HCT116 (cell line): ENCODE results near the gene DNASE1L1. TPM values are rescaled to one million over a fixed set of nuclear protein-coding genes. Genes with fewer than 3 reads are reported as not detected.
A peak's percentile ranks its signal among the peaks of the same experiment; 100 is the strongest.

Experiments used
- ATAC-seq: fragments of 200-7000 bp; cut with Tn5 transposase; 2 replicates; pipeline ENCODE4 v1.9.1; 2020; ENCODE audit warnings: mild to moderate bottlenecking, moderate library complexity
- BruUV-seq: library from RNA; stranded (reverse); fragments of 400-500 nt; replicated peaks from 2 replicates; lab custom pipeline; 2021; lab: Mats Ljungman, UMichigan
- CTCF ChIA-PET: fragments of 300-600 bp; sonication (Branson Sonifier 250); formaldehyde crosslinking; loops from one replicate; lab custom pipeline; 2021; ENCODE audit warnings: antibody characterized with exemption; lab: Charles Lee
- POLR2A ChIA-PET: fragments of 300-600, 350-600 bp; sonication (Branson Sonifier 250); formaldehyde crosslinking; loops from one replicate; lab custom pipeline; 2021; ENCODE audit warnings: antibody characterized with exemption; lab: Charles Lee
- RAD21 ChIA-PET, 2 experiments: fragments of 300-600 bp; sonication (Branson Sonifier 250); formaldehyde crosslinking; loops; one replicate each; lab custom pipeline; 2023; ENCODE audit warnings: low total read pairs in 2 of 2; ENCODE audit not compliant: uncharacterized antibody in 2 of 2, unreplicated experiment in 2 of 2, low non-redundant PET in 1 of 2; lab: Charles Lee
- DNase-seq: peaks from one replicate; pipeline ENCODE4 v3.0.0-alpha.2; 2010; ENCODE audit warnings: low read depth, low spot score
- H2AFZ ChIP-seq: fragments of 200-600 bp; shearing (Covaris generic), sonication (generic); 2 replicates; pipeline ENCODE4 v1.6.1; 2017; ENCODE audit warnings: low read depth, mixed run types, mixed read lengths, antibody characterized with exemption, low read length; ENCODE audit not compliant: poor library complexity, severe bottlenecking
- H3K27ac ChIP-seq: 2 replicates; pipeline ENCODE4 v1.5.1; 2012; ENCODE audit warnings: low read depth, low read length
- H3K27me3 ChIP-seq: fragments of 200-600 bp; sonication (generic); 2 replicates; pipeline ENCODE4 v1.6.1; 2016; ENCODE audit warnings: mixed run types, low read length, mixed read lengths; ENCODE audit not compliant: insufficient read depth
- H3K36me3 ChIP-seq, 2 experiments: fragments of 200-500 bp in 1 of 2; fragments of 200-600 bp in 1 of 2; sonication (Bioruptor generic) in 1 of 2; sonication (generic) in 1 of 2; 2 replicates each; pipeline versions ENCODE4 v1.5.1 to v1.6.1; 2014 to 2016; ENCODE audit warnings: low read length in 2 of 2, inconsistent platforms in 1 of 2, mixed read lengths in 1 of 2, mixed run types in 1 of 2; ENCODE audit not compliant: insufficient read depth in 2 of 2, control insufficient read depth in 1 of 2
- H3K4me1 ChIP-seq, 2 experiments: fragments of 200-600 bp in 1 of 2; sonication (generic) in 1 of 2; 2 replicates each; pipeline versions ENCODE4 v1.5.1 to v1.6.1; 2012 to 2017; ENCODE audit warnings: low read length in 2 of 2, inconsistent platforms in 1 of 2, mild to moderate bottlenecking in 1 of 2, mixed read lengths in 1 of 2, mixed run types in 1 of 2, moderate library complexity in 1 of 2; ENCODE audit not compliant: insufficient read depth in 2 of 2, control insufficient read depth in 1 of 2
- H3K4me2 ChIP-seq: fragments of 200-600 bp; sonication (generic); 2 replicates; pipeline ENCODE4 v1.6.1; 2017; ENCODE audit warnings: mixed run types, low read length, mixed read lengths
- H3K4me3 ChIP-seq, 2 experiments: fragments of 200-600 bp in 1 of 2; sonication (generic) in 1 of 2; replicated peaks in 1 of 2; 2 replicates each; pipeline ENCODE4 v1.5.1; 2011 to 2016; ENCODE audit warnings: low read length in 2 of 2, control low read depth in 1 of 2, low read depth in 1 of 2, mild to moderate bottlenecking in 1 of 2, mixed read lengths in 1 of 2, mixed run types in 1 of 2
- H3K79me2 ChIP-seq: fragments of 200-600 bp; sonication (generic); 2 replicates; pipeline ENCODE4 v1.6.1; 2017; ENCODE audit warnings: mild to moderate bottlenecking, mixed run types, low read length, moderate library complexity, mixed read lengths; ENCODE audit not compliant: insufficient read depth
- H3K9ac ChIP-seq: fragments of 200-600 bp; sonication (generic); 2 replicates; pipeline ENCODE4 v1.6.1; 2016; ENCODE audit warnings: low read length, mixed read lengths
- H3K9me2 ChIP-seq: fragments of 200-600 bp; sonication (generic), shearing (Covaris generic); 2 replicates; pipeline ENCODE4 v1.6.1; 2017; ENCODE audit warnings: mixed run types, mild to moderate bottlenecking, moderate library complexity; ENCODE audit not compliant: insufficient read depth
- H3K9me3 ChIP-seq, 2 experiments: fragments of 200-500 bp in 1 of 2; fragments of 200-600 bp in 1 of 2; sonication (Bioruptor generic) in 1 of 2; sonication (generic) in 1 of 2; 2 replicates each; pipeline ENCODE4 v1.6.1; 2014 to 2017; ENCODE audit warnings: low read length in 2 of 2, mixed read lengths in 2 of 2, inconsistent platforms in 1 of 2, low read depth in 1 of 2, mild to moderate bottlenecking in 1 of 2, mixed run types in 1 of 2, moderate library complexity in 1 of 2; ENCODE audit not compliant: control insufficient read depth in 1 of 2, insufficient read depth in 1 of 2
- H4K20me1 ChIP-seq: fragments of 200-600 bp; sonication (generic), shearing (Covaris generic); 2 replicates; pipeline ENCODE4 v1.6.1; 2017; ENCODE audit warnings: mixed run types, mild to moderate bottlenecking, moderate library complexity; ENCODE audit not compliant: insufficient read depth
- EZH2 ChIP-seq: fragments of 200-600 bp; sonication (generic); IDR thresholded peaks from 2 replicates; pipeline ENCODE4 v1.6.1; 2017; ENCODE audit warnings: antibody characterized with exemption, mixed run types
- FOSL1 ChIP-seq: IDR thresholded peaks from 2 replicates; pipeline ENCODE4 v1.6.1; 2012; ENCODE audit warnings: low read depth
- RAD21 ChIP-seq: IDR thresholded peaks from 2 replicates; pipeline ENCODE4 v1.6.1; 2012; ENCODE audit warnings: low read depth, mild to moderate bottlenecking
- SIN3A ChIP-seq: IDR thresholded peaks from 2 replicates; pipeline ENCODE4 v1.6.1; 2012; ENCODE audit warnings: low read depth
- SP1 ChIP-seq: IDR thresholded peaks from 2 replicates; pipeline ENCODE4 v1.6.1; 2012; ENCODE audit warnings: low read depth
- TCF7L2 ChIP-seq: IDR thresholded peaks from 2 replicates; pipeline ENCODE4 v1.7.0; 2011; ENCODE audit warnings: borderline replicate concordance, inconsistent platforms; ENCODE audit not compliant: insufficient read depth, insufficient read length; ENCODE audit errors: extremely low read depth
- ZFX ChIP-seq: fragments of 450-650 bp; IDR thresholded peaks from 2 replicates; pipeline ENCODE4 v1.6.1; 2017
- ZNF274 ChIP-seq: fragments of 200-500 bp; sonication (Bioruptor generic); IDR thresholded peaks from 2 replicates; pipeline ENCODE4 v1.6.1; 2014; ENCODE audit warnings: mild to moderate bottlenecking, low read depth, low read length, inconsistent platforms
- intact Hi-C: fragments of 100-400 bp; cut with micrococcal nuclease; formaldehyde crosslinking; loops from 2 replicates; pipeline ENCODE4 v1.10.0; 2022
- total RNA-seq: library from RNA; stranded (reverse); gene quantifications from one replicate; pipeline ENCODE4 v1.2.1, GENCODE V29; 2021; ENCODE audit not compliant: unreplicated experiment
- TF ChIP-seq, protein P1 (sequence below): IDR thresholded peaks from 2 replicates; pipeline ENCODE4 v1.6.1; 2012; ENCODE audit warnings: low read depth

Gene DNASE1L1
- total RNA-seq, 1 experiment from 2014 or later: 16.5 TPM

DNA sequence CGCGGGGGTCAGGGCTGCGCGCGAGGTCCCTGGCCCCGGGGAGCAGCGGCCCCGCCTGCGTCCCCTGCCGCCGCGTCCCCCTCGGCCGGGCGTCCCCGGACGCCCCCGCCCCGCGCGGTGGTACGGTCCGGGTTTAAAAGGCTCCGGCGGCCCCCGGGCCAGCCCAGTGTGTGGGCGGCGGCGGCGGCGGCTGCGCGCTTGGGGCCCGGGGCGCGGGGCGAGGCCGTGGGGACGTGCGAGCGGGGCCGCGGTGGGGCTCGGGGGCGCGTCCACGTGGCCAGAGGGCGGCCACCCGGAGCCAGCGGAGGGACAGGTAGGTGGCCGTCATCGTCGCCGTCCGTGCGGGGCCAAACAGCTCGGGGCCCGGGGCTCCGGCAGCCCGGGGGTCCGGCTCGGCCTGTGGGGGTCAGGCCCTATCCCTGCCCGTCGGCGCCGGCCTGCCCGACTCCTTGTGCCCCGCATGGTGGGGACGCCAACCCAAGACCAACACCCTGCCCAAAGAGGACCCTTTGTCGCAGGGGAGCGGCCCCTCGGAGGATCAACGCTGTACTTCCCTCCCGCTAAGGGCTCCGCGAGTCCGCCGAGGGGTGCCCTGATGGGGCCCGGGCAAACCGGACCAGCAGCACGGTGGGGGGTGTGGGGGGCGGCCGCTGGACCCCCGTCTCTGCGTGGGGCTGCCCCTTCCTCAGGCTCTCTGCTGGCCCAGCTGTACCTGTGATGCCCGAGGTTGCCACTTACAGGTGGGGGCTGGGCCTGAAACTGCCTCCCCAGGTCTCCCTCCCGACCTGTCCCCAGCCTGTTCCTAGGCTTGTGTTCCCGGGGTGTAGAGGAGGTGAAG, 49.3 kb upstream of the DNASE1L1 start, which contains the start of gene PLXNA3 (continued):
- peak; percentile 61; the same call in 1 of the 2 replicates for TF ChIP-seq ZFX
- TF ChIP-seq RAD21: no peak
- TF ChIP-seq SIN3A: no peak
- TF ChIP-seq EZH2: no peak
- TF ChIP-seq FOSL1: no peak

DNA sequence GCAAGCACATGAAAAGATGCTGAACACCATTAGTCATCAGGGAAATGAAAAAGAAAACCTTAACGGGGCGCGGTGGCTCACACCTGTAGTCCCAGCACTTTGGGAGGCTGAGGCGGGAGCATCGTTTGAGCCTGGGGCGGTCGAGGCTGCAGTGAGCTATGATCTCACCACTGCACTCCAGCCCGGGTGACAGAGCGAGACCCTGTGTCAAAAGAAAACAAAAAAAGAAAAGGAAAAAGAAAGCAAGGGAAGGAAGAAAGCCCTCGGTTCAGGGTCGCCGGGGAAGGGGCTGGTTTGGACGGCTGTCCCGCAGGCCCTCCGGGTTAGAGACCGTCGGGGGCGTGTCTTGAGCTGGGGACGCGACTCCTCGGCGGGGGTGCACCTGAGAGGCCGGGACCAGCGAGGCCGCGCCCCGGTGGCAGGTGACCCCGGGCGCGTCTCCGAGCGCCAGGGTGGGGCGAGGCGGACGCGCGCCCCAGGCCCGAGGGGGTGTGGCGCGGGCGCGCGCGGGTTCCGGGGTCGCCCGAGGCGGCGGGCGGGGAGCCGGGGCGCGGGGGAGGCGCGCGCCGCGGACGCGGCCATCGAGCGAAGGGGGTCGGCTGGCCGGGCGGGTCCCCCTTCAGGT, 48.5 kb upstream of the DNASE1L1 start:
- RAD21 ChIA-PET: no interaction called here
- Histone ChIP-seq H3K79me2 (peaks cover 24% of the 10 kb centered on the region), H3K9me3 (no peaks in the 10 kb centered on the region), H3K27me3 (no peaks in the 10 kb centered on the region), H4K20me1 (no peaks in the 10 kb centered on the region), H3K9me2 (no peaks in the 10 kb centered on the region), H3K27ac (peak overlapping the region; percentile 80; the same call in 1 of the 2 replicates), H3K36me3 (no peaks in the 10 kb centered on the region; a peak in 1 of 4 replicates), H3K4me1 (peaks cover 7 to 12% of the 10 kb centered on the region in 2 experiments; a peak in 1 of 4 replicates), H3K4me3 (peak overlapping the region; percentile 26 to 52), H3K9ac (no peak overlapping the region), H2AFZ (no peak overlapping the region), H3K4me2 (peak overlapping the region; percentile 69)
- no peak for TF ChIP-seq TCF7L2
- TF ChIP-seq SP1: no peak
- TF ChIP-seq, protein P1, sequence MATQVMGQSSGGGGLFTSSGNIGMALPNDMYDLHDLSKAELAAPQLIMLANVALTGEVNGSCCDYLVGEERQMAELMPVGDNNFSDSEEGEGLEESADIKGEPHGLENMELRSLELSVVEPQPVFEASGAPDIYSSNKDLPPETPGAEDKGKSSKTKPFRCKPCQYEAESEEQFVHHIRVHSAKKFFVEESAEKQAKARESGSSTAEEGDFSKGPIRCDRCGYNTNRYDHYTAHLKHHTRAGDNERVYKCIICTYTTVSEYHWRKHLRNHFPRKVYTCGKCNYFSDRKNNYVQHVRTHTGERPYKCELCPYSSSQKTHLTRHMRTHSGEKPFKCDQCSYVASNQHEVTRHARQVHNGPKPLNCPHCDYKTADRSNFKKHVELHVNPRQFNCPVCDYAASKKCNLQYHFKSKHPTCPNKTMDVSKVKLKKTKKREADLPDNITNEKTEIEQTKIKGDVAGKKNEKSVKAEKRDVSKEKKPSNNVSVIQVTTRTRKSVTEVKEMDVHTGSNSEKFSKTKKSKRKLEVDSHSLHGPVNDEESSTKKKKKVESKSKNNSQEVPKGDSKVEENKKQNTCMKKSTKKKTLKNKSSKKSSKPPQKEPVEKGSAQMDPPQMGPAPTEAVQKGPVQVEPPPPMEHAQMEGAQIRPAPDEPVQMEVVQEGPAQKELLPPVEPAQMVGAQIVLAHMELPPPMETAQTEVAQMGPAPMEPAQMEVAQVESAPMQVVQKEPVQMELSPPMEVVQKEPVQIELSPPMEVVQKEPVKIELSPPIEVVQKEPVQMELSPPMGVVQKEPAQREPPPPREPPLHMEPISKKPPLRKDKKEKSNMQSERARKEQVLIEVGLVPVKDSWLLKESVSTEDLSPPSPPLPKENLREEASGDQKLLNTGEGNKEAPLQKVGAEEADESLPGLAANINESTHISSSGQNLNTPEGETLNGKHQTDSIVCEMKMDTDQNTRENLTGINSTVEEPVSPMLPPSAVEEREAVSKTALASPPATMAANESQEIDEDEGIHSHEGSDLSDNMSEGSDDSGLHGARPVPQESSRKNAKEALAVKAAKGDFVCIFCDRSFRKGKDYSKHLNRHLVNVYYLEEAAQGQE: no peak
- no peak for TF ChIP-seq ZNF274
- POLR2A ChIA-PET: interaction anchor here (1.2 kb wide), 1 partner anchor 33 kb away, joined by 4 read pairs; the partner anchor contains the start of gene SLC10A3
- ATAC-seq (peak; percentile 73), DNase-seq (no peak)
- intact Hi-C loops: no loop called here
- CTCF ChIA-PET: no interaction called here
- BruUV-seq: no TSS peak
